Mucosa of descending colon (tissue), 3 donors: Measurements from ENCODE around the gene RAET1G. TPM values are rescaled to one million over a fixed set of nuclear protein-coding genes. Genes with fewer than 3 reads are reported as not detected.
"Not testable (repeated sequence)": the region's sequence is repeated elsewhere in the genome, so short reads cannot be mapped to it uniquely, and the experiment has no call there.

ENCODE experiments used
- ATAC-seq: fragments of 200-7000 bp; cut with Tn5 transposase; one replicate; pipeline ENCODE4 v1.9.1; 2020; ENCODE audit warnings: mild to moderate bottlenecking, moderate library complexity
- DNase-seq, 3 donors: peaks; one replicate each; pipeline ENCODE4 v3.0.0-alpha.2; 2020
- H3K36me3 ChIP-seq: fragments of 200-600 bp; one replicate; pipeline ENCODE4 v1.8.0; 2021; ENCODE audit warnings: low read depth, mild to moderate bottlenecking
- H3K4me1 ChIP-seq: fragments of 200-600 bp; one replicate; pipeline ENCODE4 v1.8.0; 2021; ENCODE audit warnings: low read depth, mild to moderate bottlenecking
- H3K4me3 ChIP-seq: fragments of 200-600 bp; one replicate; pipeline ENCODE4 v1.8.0; 2021; ENCODE audit warnings: mild to moderate bottlenecking
- H3K9me3 ChIP-seq: fragments of 200-600 bp; one replicate; pipeline ENCODE4 v1.8.0; 2021; ENCODE audit warnings: mild to moderate bottlenecking
- CTCF ChIP-seq: fragments of 200-600 bp; IDR thresholded peaks from one replicate; pipeline ENCODE4 v1.8.0; 2022; ENCODE audit warnings: antibody characterized with exemption, mild to moderate bottlenecking
- intact Hi-C, 2 donors: fragments of 100-400 bp; cut with DNase I in 1 of 2; cut with micrococcal nuclease in 1 of 2; formaldehyde crosslinking; loops; one replicate each; pipeline versions ENCODE4 v1.11.0 to v1.11.1; 2022; cut with DNase I, micrococcal nuclease
- total RNA-seq, 3 donors: library from RNA; stranded (reverse); fragmentation: NEBNext Ultra II Directional in 2 of 3; extraction: Animal tissue kit (Norgen Biotek cat#: 25700) in 2 of 3; gene quantifications; one replicate each; pipeline versions ENCODE4 v1.2.1 to v1.2.4, GENCODE V29; 2021 to 2023
- donor health status: DM: no; HTN: no; CAD: no; lungs with moderate emphysema.
- donor health status: DM: no; HTN: no; CAD: no.
- donor health status: DM: no; HTN: yes; CAD: no.

The RAET1G gene
- total RNA-seq, 3 donors from 2014 or later: 0.41 TPM; not detected in 2

- ATAC-seq (peak; percentile 23), DNase-seq (peak in 1 of 3 donors; percentile 34)
- H3K4me1 ChIP-seq: peaks cover 30% of the 10 kb centered on the region
- no peaks in the 10 kb centered on the region for H3K9me3 ChIP-seq
- intact Hi-C loops: no loop called here
- H3K4me3 ChIP-seq: no peak overlapping the region
- TF ChIP-seq CTCF: no peak
- no peaks in the 10 kb centered on the region for H3K36me3 ChIP-seq
These were observed 27.1 kb downstream of the RAET1G start for GRCh38 chr6:149895833-149896271.

- Histone ChIP-seq H3K4me3 (no peak overlapping the region), H3K4me1 (peaks cover 30% of the 10 kb centered on the region), H3K9me3 (no peaks in the 10 kb centered on the region), H3K36me3 (no peaks in the 10 kb centered on the region)
- DNase-seq: peak; percentile 78 to 81 (median 79)
- no peak for TF ChIP-seq CTCF
- intact Hi-C loops: no loop called here
- peak; percentile 82 for ATAC-seq
These were observed 27.8 kb downstream of the RAET1G start for GRCh38 chr6:149895048-149895590.

GRCh38 chr6:149891864-149892263, 31.1 kb downstream of the RAET1G start:
- DNase-seq, H3K36me3 ChIP-seq, H3K4me3 ChIP-seq, ATAC-seq, intact Hi-C loops, H3K9me3 ChIP-seq: not testable (repeated sequence)
- peaks cover 17% of the 10 kb centered on the region for H3K4me1 ChIP-seq

- DNase-seq: no peak
- intact Hi-C loops: no loop called here
- peak; percentile 38 for ATAC-seq
These were observed 31.7 kb downstream of the RAET1G start for GRCh38 chr6:149891259-149891658.

GRCh38 chr6:149890629-149891045, 32.3 kb downstream of the RAET1G start:
- TF ChIP-seq CTCF: no peak
- H3K36me3 ChIP-seq: no peaks in the 10 kb centered on the region
- intact Hi-C loops: no loop called here
- H3K4me3 ChIP-seq: no peak overlapping the region
- ATAC-seq (no peak), DNase-seq (no peak)
- no peaks in the 10 kb centered on the region for H3K9me3 ChIP-seq
- H3K4me1 ChIP-seq: peaks cover 11% of the 10 kb centered on the region

More at GRCh38 chr6:149891259-149891658, 31.7 kb downstream of the RAET1G start:
- no peak for TF ChIP-seq CTCF
- H3K4me1 ChIP-seq: peaks cover 15% of the 10 kb centered on the region
- H3K9me3 ChIP-seq: no peaks in the 10 kb centered on the region
- no peaks in the 10 kb centered on the region for H3K36me3 ChIP-seq
- no peak overlapping the region for H3K4me3 ChIP-seq

- H3K4me3 ChIP-seq: no peak overlapping the region
- no peaks in the 10 kb centered on the region for H3K36me3 ChIP-seq
- peaks cover 1% of the 10 kb centered on the region for H3K4me1 ChIP-seq
- H3K9me3 ChIP-seq: no peaks in the 10 kb centered on the region
- intact Hi-C loops: no loop called here
- TF ChIP-seq CTCF: no peak
- DNase-seq (no peak), ATAC-seq (no peak)
These were observed 33.6 kb downstream of the RAET1G start for GRCh38 chr6:149889326-149889725.
